ENCODE results near the gene OR10V1. TPM values are rescaled to one million over a fixed set of nuclear protein-coding genes. Genes with fewer than 3 reads are reported as not detected.
A peak's percentile ranks its signal among the peaks of the same experiment; 100 is the strongest.

The OR10V1 gene
- total RNA-seq, result not detected
- long read RNA-seq, donor 1, result 0 reads
- long read RNA-seq, donor 2, result 0 reads

- intact Hi-C loops (cut with DNase I), result no loop called here
- DNase-seq (ENCODE audit: low spot score), result no peak
Observed at GRCh38 chr11:59713745-59714144, at the start of gene OR10V1. Gene OR10V1, minus strand, starts transcription at chr11:59713845. Its CDS starts 0 bp downstream, at chr11:59713845.

GRCh38 chr11:59761993-59762392, 48.3 kb upstream of the OR10V1 start:
- no peak for DNase-seq (ENCODE audit: low spot score)

GRCh38 chr11:59760771-59761170, 47.1 kb upstream of the OR10V1 start:
- no peak for DNase-seq (ENCODE audit: low spot score)
- intact Hi-C loops (cut with DNase I), result no loop called here

More at GRCh38 chr11:59761993-59762392, 48.3 kb upstream of the OR10V1 start:
- intact Hi-C loops (cut with DNase I), result no loop called here

- no peak for DNase-seq (ENCODE audit: low spot score)
- intact Hi-C loops (cut with DNase I), result no loop called here
Observed at GRCh38 chr11:59759900-59760299, 46.3 kb upstream of the OR10V1 start.

- DNase-seq (ENCODE audit: low spot score), result no peak
- intact Hi-C loops (cut with DNase I), result no loop called here
Observed at GRCh38 chr11:59758401-59759037, 44.9 kb upstream of the OR10V1 start.

- no peak for DNase-seq (ENCODE audit: low spot score)
Observed at GRCh38 chr11:59756845-59757244, 43.2 kb upstream of the OR10V1 start.

GRCh38 chr11:59756558-59756840, 42.9 kb upstream of the OR10V1 start:
- intact Hi-C loops (cut with DNase I), result no loop called here

More at GRCh38 chr11:59756845-59757244, 43.2 kb upstream of the OR10V1 start:
- intact Hi-C loops (cut with DNase I), result no loop called here

GRCh38 chr11:59755701-59756557, 42.3 kb upstream of the OR10V1 start:
- intact Hi-C loops (cut with DNase I), result loop anchor here in 1 of 2 donors (2.0 kb wide), 1 partner anchor 49 kb away; no protein-coding TSS in a partner anchor
- peak; percentile 94 for DNase-seq (ENCODE audit: low spot score)

More at GRCh38 chr11:59756558-59756840, 42.9 kb upstream of the OR10V1 start:
- no peak for DNase-seq (ENCODE audit: low spot score)

- DNase-seq (ENCODE audit: low spot score), result peak; percentile 88
- intact Hi-C loops (cut with DNase I), result loop anchor here (2.0 to 5.0 kb wide), 2 partner anchors 47 to 50 kb away; no protein-coding TSS in a partner anchor
Observed at GRCh38 chr11:59754859-59755700, 41.4 kb upstream of the OR10V1 start, which contains the start of gene STX3. Gene STX3, plus strand, starts transcription at chr11:59755376. Its CDS starts 230 bp downstream, at chr11:59755606.

GRCh38 chr11:59754494-59754858, 40.8 kb upstream of the OR10V1 start:
- DNase-seq (ENCODE audit: low spot score), result no peak
- intact Hi-C loops (cut with DNase I), result loop anchor here (2.0 to 5.0 kb wide), 2 partner anchors 48 to 50 kb away; no protein-coding TSS in a partner anchor

GRCh38 chr11:59753650-59754493, 40.2 kb upstream of the OR10V1 start:
- intact Hi-C loops (cut with DNase I), result loop anchor here (2.0 to 5.0 kb wide), 2 partner anchors 48 to 51 kb away; no protein-coding TSS in a partner anchor
- DNase-seq (ENCODE audit: low spot score), result peak; percentile 96

- intact Hi-C loops (cut with DNase I), result no loop called here
- DNase-seq (ENCODE audit: low spot score), result no peak
Observed at GRCh38 chr11:59746111-59746510, 32.5 kb upstream of the OR10V1 start.

GRCh38 chr11:59730896-59731565, 17.4 kb upstream of the OR10V1 start:
- intact Hi-C loops (cut with DNase I), result no loop called here
- no peak for DNase-seq (ENCODE audit: low spot score)

GRCh38 chr11:59729834-59730233, 16.2 kb upstream of the OR10V1 start:
- DNase-seq (ENCODE audit: low spot score), result no peak
- intact Hi-C loops (cut with DNase I), result no loop called here

GRCh38 chr11:59728913-59729312, 15.3 kb upstream of the OR10V1 start:
- intact Hi-C loops (cut with DNase I), result no loop called here
- DNase-seq (ENCODE audit: low spot score), result no peak

- no peak for DNase-seq (ENCODE audit: low spot score)
- intact Hi-C loops (cut with DNase I), result no loop called here
Observed at GRCh38 chr11:59728154-59728553, 14.5 kb upstream of the OR10V1 start.

GRCh38 chr11:59727426-59727825, 13.8 kb upstream of the OR10V1 start:
- intact Hi-C loops (cut with DNase I), result no loop called here

GRCh38 chr11:59724066-59724465, 10.4 kb upstream of the OR10V1 start:
- no peak for DNase-seq (ENCODE audit: low spot score)
- intact Hi-C loops (cut with DNase I), result no loop called here

More at GRCh38 chr11:59727426-59727825, 13.8 kb upstream of the OR10V1 start:
- no peak for DNase-seq (ENCODE audit: low spot score)
